Naive B cell (primary cell): Measurements from ENCODE around the gene LIPC. TPM values are rescaled to one million over a fixed set of nuclear protein-coding genes. Genes with fewer than 3 reads are reported as not detected.
A peak's percentile ranks its signal among the peaks of the same experiment; 100 is the strongest.

ENCODE experiments used
- ATAC-seq, 2 donors: fragments of 150-1000 bp; cut with Tn5 transposase; 2 replicates each; pipeline ENCODE4 v1.10.0; 2021; ENCODE audit warnings: low read depth in 2 of 2, mild to moderate bottlenecking in 2 of 2, moderate library complexity in 2 of 2
- DNase-seq: peaks from one replicate; pipeline ENCODE4 v3.0.0; 2022
- H3K27ac Mint-ChIP-seq, 6 donors: one replicate each; pipeline ENCODE4 v1.8.0; 2020 to 2022; ENCODE audit warnings: mild to moderate bottlenecking in 6 of 6, mixed read lengths in 6 of 6, moderate library complexity in 5 of 6, inconsistent platforms in 2 of 6
- H3K27me3 Mint-ChIP-seq, 3 donors: one replicate each; pipeline ENCODE4 v1.8.0; 2021 to 2022; ENCODE audit warnings: mixed read lengths in 3 of 3, mild to moderate bottlenecking in 1 of 3
- H3K36me3 Mint-ChIP-seq, 2 donors: one replicate each; pipeline ENCODE4 v1.8.0; 2020 to 2022; ENCODE audit warnings: mixed read lengths in 2 of 2, inconsistent platforms in 1 of 2, mild to moderate bottlenecking in 1 of 2
- H3K4me1 Mint-ChIP-seq, 3 donors: one replicate each; pipeline ENCODE4 v1.8.0; 2020 to 2022; ENCODE audit warnings: mixed read lengths in 3 of 3, inconsistent platforms in 1 of 3, mild to moderate bottlenecking in 1 of 3, moderate library complexity in 1 of 3
- H3K4me3 Mint-ChIP-seq, 8 donors: one replicate each; pipeline ENCODE4 v1.8.0; 2020 to 2022; ENCODE audit warnings: mild to moderate bottlenecking in 8 of 8, mixed read lengths in 8 of 8, moderate library complexity in 8 of 8, inconsistent platforms in 2 of 8
- H3K9me3 Mint-ChIP-seq, 7 donors: one replicate each; pipeline ENCODE4 v1.8.0; 2020 to 2022; ENCODE audit warnings: mixed read lengths in 7 of 7, mild to moderate bottlenecking in 5 of 7, inconsistent platforms in 2 of 7, moderate library complexity in 1 of 7
- polyA plus RNA-seq, 6 donors: library from polyadenylated mRNA; unstranded; fragments of 300-500 nt; fragmentation: Illumina TruSeq; gene quantifications; one replicate each; pipeline ENCODE4 v1.2.3, GENCODE V29; 2021; ENCODE audit warnings: low read depth in 6 of 6

The LIPC gene
- polyA plus RNA-seq, 6 donors from 2014 or later = 0.33 TPM; not detected in 5

DNA sequence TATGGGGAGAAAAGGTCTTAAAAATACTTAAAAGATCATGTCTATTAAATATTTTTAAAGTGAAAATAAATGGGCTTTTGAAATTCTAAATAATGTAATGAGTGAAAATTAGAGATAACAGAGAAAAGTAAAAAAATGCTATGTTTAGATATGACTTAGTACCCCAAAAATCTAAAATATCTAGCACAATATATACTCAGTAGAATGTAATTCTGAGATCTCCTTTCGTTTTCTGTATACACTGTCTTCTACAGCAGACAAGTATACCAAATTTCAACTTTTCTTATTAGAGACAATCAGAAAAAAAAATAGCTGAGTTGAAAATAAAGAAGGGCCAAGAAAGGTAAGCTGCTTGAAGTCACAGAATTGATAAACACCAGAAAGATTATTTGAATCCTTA lies 176.9 kb downstream of the LIPC start:
- Mint-ChIP-seq H3K9me3 (peaks cover 2 to 8% (median 3%) of the 10 kb centered on the region in 7 donors), H3K27me3 (no peaks in the 10 kb centered on the region), H3K4me1 (peaks cover 0 to 5% (median 3%) of the 10 kb centered on the region in 3 donors), H3K36me3 (peaks cover 28 to 29% of the 10 kb centered on the region in 2 donors), H3K27ac (peak overlapping the region in 1 of 6 donors; percentile 41), H3K4me3 (no peak overlapping the region)
- ATAC-seq = no peak
- DNase-seq = no peak

DNA sequence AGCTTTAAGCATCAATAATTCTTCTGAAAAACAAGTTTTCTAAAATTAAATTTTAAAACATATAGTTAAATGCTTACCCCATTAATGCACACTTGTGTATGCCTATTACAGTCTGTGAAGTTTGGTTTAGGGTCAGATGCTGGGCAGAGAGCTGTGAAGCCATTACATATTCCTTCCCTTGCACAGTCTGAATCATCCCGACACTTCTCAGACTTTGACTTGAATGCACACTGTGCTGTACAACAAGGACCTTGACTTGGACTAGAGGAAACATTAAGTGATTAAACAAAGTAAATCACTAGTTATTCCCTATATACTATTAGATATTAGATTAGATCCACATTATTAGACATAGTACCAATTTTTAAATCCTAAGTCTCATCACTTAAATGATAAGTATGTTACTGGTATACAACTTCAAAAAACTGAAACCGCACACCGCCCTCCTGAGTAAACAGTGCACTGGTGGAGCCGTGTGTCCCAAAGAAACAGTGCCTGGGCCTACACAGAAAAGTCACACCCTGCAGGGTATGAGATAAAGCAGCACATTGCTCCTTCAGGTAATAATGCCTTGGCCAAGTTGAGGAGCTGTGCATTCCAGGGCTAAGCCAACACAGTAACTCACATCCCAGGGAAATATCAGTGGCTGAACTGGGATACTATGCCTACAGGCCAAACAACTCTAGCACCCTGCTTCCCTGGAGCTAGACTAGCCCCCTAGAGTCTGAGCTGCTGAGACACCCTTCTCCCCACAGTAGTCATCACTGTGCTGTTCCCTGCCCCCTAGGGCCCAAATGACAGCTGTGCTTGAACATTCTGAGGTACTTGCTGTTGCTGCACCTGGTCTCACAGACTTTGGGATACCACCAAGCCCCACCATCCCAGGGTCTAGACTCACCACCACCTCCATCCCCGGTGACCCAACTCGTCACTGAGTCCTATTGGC lies 180.2 kb downstream of the LIPC start:
- DNase-seq (no peak), ATAC-seq (no peak)
- peaks cover 48 to 50% of the 10 kb centered on the region in 2 donors for H3K36me3 Mint-ChIP-seq
- peak overlapping the region in 1 of 6 donors; percentile 85 for H3K27ac Mint-ChIP-seq
- H3K9me3 Mint-ChIP-seq = peaks cover 13 to 34% (median 23%) of the 10 kb centered on the region in 7 donors
- no peaks in the 10 kb centered on the region for H3K27me3 Mint-ChIP-seq
- H3K4me3 Mint-ChIP-seq = no peak overlapping the region
- H3K4me1 Mint-ChIP-seq = peaks cover 0 to 13% (median 4%) of the 10 kb centered on the region in 3 donors

DNA sequence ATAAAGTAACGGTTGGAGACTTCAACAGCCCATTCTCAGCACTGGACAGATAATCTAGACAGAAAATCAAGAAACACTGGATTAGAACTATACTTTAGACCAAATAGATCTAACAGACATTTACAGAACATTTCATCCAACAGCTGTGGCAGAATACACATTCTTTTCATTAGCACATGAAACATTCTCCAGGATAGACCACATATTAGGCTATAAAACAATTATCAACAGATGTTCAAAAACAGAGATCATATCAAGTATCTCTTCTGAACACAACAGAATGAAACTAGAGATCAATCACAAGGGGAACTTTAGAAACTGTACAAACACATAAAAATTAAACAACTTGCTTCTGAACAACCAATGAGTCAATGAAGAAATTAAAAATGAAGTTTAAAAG lies 184.4 kb downstream of the LIPC start:
- no peaks in the 10 kb centered on the region for H3K27me3 Mint-ChIP-seq

More for the DNA sequence above, 184.4 kb downstream of the LIPC start:
- DNase-seq (no peak), ATAC-seq (no peak)
- Mint-ChIP-seq H3K4me1 (peaks cover 4 to 16% (median 5%) of the 10 kb centered on the region in 3 donors), H3K4me3 (no peak overlapping the region), H3K27ac (peak overlapping the region in 1 of 6 donors; percentile 13), H3K36me3 (peaks cover 59 to 62% of the 10 kb centered on the region in 2 donors), H3K9me3 (peaks cover 17 to 47% (median 28%) of the 10 kb centered on the region in 7 donors)
